Measurements from ENCODE around the gene NECTIN1. TPM values are rescaled to one million over a fixed set of nuclear protein-coding genes. Genes with fewer than 3 reads are reported as not detected.

Gene NECTIN1
- total and polyA plus RNA-seq, 2 of the 13 experiments (the other 11 are each of a cell fraction or from before 2014, with no cell fraction given) = 3.9 to 7.3 TPM

DNA sequence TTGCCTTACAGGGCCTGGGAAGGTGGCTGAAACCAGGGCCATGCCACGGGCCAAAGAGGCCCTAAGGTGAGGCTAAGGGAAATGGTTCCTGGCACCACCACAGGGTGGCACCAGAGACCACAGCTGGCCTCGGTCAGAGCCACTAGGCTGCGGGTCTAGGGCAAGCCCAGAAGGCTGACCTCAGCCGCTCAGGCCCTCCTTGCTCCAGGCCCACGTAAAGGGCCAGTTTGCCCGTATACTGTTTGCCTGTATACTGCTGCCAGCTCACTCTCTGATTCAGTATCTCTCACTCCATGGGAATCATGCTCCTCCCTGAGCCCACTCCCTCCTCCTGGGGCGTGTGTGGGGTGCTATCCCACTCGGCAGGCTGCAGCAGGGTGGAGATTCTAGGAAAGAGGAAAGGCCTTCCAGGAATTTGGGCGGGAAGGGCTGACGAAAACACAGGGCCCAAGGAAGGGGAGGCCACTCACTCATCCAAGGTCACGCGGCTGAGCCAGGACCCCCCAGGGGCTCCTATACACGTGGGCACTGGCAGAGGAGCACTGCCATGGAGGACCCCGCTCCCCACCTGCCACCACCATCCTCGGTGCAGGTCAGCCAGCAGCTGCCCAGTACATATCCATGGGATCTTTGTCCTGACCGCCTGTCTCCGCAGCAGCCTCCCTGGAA is 62.4 kb downstream of the NECTIN1 start (continued):
- TF ChIP-seq SP4 (CRISPR knock-in tag; IDR thresholded peaks at IDR 0.05) (0 out of 2 replicates have a peak, but pooled peaks have one; percentile 24), GTF3A (CRISPR knock-in tag; conservative IDR thresholded peaks at IDR 0.05) (no peak), PRMT3 (CRISPR knock-in tag; IDR thresholded peaks at IDR 0.05; ENCODE audit: borderline replicate concordance, low read depth) (no peak), GZF1 (CRISPR knock-in tag; IDR thresholded peaks at IDR 0.05) (no peak), FUBP1 (CRISPR knock-in tag; IDR thresholded peaks at IDR 0.05; ENCODE audit: borderline replicate concordance) (no peak), ZNF430 (CRISPR knock-in tag; IDR thresholded peaks at IDR 0.05) (no peak), ISX (CRISPR knock-in tag; conservative IDR thresholded peaks at IDR 0.05) (no peak), ZNF891 (CRISPR knock-in tag; IDR thresholded peaks at IDR 0.05) (no peak), PHF5A (CRISPR knock-in tag; IDR thresholded peaks at IDR 0.05; ENCODE audit: low read depth, unreplicated experiment) (no peak), ZNF770 (CRISPR knock-in tag; IDR thresholded peaks at IDR 0.05) (no peak), ZNF761 (CRISPR knock-in tag; conservative IDR thresholded peaks at IDR 0.05) (no peak), YEATS4 (CRISPR knock-in tag; IDR thresholded peaks at IDR 0.05; ENCODE audit: borderline replicate concordance) (no peak), THAP11 (CRISPR knock-in tag; IDR thresholded peaks at IDR 0.05) (0 out of 2 replicates have a peak, but pooled peaks have one; percentile 29), KAT7 (CRISPR knock-in tag; IDR thresholded peaks at IDR 0.05; ENCODE audit: borderline replicate concordance) (no peak), CHCHD3 (CRISPR knock-in tag; IDR thresholded peaks at IDR 0.05) (no peak), ZNF432 (CRISPR knock-in tag; IDR thresholded peaks at IDR 0.05; ENCODE audit: borderline replicate concordance) (no peak), ZNF274 (CRISPR knock-in tag; IDR thresholded peaks at IDR 0.05) (no peak)
- TF ChIP-seq, protein P1, sequence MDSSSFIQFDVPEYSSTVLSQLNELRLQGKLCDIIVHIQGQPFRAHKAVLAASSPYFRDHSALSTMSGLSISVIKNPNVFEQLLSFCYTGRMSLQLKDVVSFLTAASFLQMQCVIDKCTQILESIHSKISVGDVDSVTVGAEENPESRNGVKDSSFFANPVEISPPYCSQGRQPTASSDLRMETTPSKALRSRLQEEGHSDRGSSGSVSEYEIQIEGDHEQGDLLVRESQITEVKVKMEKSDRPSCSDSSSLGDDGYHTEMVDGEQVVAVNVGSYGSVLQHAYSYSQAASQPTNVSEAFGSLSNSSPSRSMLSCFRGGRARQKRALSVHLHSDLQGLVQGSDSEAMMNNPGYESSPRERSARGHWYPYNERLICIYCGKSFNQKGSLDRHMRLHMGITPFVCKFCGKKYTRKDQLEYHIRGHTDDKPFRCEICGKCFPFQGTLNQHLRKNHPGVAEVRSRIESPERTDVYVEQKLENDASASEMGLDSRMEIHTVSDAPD (CRISPR knock-in tag; IDR thresholded peaks at IDR 0.05) = no peak
- TF ChIP-seq, protein P2, sequence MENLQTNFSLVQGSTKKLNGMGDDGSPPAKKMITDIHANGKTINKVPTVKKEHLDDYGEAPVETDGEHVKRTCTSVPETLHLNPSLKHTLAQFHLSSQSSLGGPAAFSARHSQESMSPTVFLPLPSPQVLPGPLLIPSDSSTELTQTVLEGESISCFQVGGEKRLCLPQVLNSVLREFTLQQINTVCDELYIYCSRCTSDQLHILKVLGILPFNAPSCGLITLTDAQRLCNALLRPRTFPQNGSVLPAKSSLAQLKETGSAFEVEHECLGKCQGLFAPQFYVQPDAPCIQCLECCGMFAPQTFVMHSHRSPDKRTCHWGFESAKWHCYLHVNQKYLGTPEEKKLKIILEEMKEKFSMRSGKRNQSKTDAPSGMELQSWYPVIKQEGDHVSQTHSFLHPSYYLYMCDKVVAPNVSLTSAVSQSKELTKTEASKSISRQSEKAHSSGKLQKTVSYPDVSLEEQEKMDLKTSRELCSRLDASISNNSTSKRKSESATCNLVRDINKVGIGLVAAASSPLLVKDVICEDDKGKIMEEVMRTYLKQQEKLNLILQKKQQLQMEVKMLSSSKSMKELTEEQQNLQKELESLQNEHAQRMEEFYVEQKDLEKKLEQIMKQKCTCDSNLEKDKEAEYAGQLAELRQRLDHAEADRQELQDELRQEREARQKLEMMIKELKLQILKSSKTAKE (CRISPR knock-in tag; IDR thresholded peaks at IDR 0.05; ENCODE audit: borderline replicate concordance) = no peak
- TF ChIP-seq, protein P3, sequence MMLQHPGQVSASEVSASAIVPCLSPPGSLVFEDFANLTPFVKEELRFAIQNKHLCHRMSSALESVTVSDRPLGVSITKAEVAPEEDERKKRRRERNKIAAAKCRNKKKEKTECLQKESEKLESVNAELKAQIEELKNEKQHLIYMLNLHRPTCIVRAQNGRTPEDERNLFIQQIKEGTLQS (CRISPR knock-in tag; IDR thresholded peaks at IDR 0.05) = no peak

All from HepG2 (cell line).